Measurements from ENCODE around the gene PPP4R3B.

Gene PPP4R3B

DNA sequence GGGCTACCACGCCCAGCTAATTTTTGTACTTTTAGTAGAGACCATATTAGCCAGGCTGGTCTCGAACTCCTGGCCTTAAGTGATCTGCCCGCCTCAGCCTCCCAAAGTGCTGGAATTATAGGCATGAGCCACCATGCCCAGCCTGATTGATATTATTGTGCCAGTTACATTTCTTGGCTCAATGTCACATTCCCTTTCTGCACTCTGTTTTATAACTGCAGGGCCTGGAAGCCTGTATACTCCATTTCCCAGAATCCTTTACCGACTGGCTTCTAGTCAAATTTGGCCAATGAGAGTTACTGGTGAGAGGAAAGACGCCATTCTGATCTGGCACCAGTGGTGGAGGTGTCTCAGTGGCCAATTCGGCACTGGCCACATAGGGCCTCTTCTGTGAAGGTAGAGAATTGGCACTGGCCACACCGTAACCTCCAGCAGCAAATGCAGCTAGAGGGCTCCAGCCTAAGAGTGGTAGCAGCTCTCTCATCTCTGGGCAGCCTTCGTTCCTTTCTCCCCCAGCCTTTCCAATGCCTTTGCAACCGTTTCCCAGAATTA is 114.8 kb downstream of the PPP4R3B start:
- DNase-seq = no peak

DNA sequence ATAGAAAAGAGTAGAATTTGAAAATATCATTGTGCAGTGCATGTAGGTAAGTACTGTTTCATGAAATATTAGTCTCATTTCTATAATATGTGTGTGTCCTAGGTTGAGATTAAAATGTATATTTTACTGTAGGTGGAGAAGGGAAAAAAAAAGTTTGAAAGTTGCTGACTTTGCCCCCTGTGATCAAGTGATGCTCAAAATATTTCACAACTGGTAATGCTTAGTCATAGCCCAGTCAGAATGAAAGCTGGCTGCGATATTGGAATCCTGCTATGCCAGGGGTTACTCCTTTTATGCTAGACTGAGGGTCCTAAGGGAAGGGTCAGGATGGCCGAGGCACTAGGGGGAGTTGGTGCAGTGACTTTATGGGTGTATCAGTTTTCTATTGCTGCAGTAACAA is 117.4 kb downstream of the PPP4R3B start:
- no peak for DNase-seq

DNA sequence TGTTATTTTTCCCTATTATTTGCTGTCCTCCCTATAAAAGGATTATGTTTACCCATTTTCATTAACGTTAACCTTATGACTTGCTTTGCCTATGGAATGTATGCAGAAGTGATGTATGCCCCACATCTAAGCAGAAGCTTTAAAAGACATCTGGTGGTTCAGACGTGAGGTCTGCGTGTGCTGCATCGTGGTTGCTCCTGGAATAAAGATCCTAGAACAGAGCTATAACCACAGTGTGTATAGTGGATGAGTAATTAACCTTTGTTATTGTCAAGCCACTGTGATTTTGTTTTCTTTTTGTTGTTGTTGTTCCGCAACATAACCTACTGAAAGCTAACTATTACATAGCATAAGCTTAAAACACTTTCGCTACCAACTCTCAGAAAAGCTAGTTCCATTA is 118.8 kb downstream of the PPP4R3B start:
- DNase-seq = peak in 1 of 2 experiments; percentile 15

Data from NCI-H526 (cell line).